Mesenchymal stem cell (in vitro differentiated cells and primary cell): ENCODE measurements around the gene GIGYF1.

Experiments used
- DNase-seq: peaks from one replicate; pipeline ENCODE4 v3.0.0-alpha.2; 2013
- H2AFZ ChIP-seq: one replicate; pipeline ENCODE4 v1.6.1; 2013; ENCODE audit warnings: low read depth, mild to moderate bottlenecking, control low read depth, inconsistent platforms, low read length, moderate library complexity
- H2AK5ac ChIP-seq: 2 replicates; pipeline ENCODE4 v1.6.1; 2013; ENCODE audit warnings: low read length, moderate library complexity, mild to moderate bottlenecking, inconsistent platforms; ENCODE audit not compliant: severe bottlenecking
- H2BK120ac ChIP-seq: one replicate; pipeline ENCODE4 v1.6.1; 2013; ENCODE audit warnings: low read depth, mild to moderate bottlenecking, inconsistent platforms, low read length, moderate library complexity
- H2BK12ac ChIP-seq, 2 experiments: one replicate each; pipeline ENCODE4 v1.6.1; 2013; ENCODE audit warnings: inconsistent platforms in 2 of 2, low read length in 2 of 2, mild to moderate bottlenecking in 2 of 2, moderate library complexity in 2 of 2, control low read depth in 1 of 2
- H2BK15ac ChIP-seq: one replicate; pipeline ENCODE4 v1.6.1; 2013; ENCODE audit warnings: mild to moderate bottlenecking, low read depth, inconsistent platforms; ENCODE audit not compliant: poor library complexity, severe bottlenecking
- H2BK5ac ChIP-seq: 2 replicates; pipeline ENCODE4 v1.6.1; 2013; ENCODE audit warnings: low read depth, mild to moderate bottlenecking, low read length, control low read depth, inconsistent platforms; ENCODE audit not compliant: poor library complexity, severe bottlenecking
- H3K14ac ChIP-seq, 2 experiments: one replicate each; pipeline ENCODE4 v1.6.1; 2013; ENCODE audit warnings: inconsistent platforms in 2 of 2, low read length in 2 of 2, control low read depth in 1 of 2, mild to moderate bottlenecking in 1 of 2, moderate library complexity in 1 of 2
- H3K18ac ChIP-seq, 2 experiments: one replicate each; pipeline ENCODE4 v1.6.1; 2013; ENCODE audit warnings: inconsistent platforms in 2 of 2, low read length in 2 of 2, control low read depth in 1 of 2, low read depth in 1 of 2, mild to moderate bottlenecking in 1 of 2
- H3K23ac ChIP-seq, 2 experiments: one replicate each; pipeline ENCODE4 v1.6.1; 2013; ENCODE audit warnings: inconsistent platforms in 2 of 2, low read length in 2 of 2, mild to moderate bottlenecking in 2 of 2, moderate library complexity in 2 of 2, control low read depth in 1 of 2
- H3K27ac ChIP-seq: 2 replicates; pipeline ENCODE4 v1.5.1; 2013; ENCODE audit warnings: mild to moderate bottlenecking, moderate library complexity, low read length, control low read depth, inconsistent platforms; ENCODE audit not compliant: poor library complexity, severe bottlenecking
- H3K27me3 ChIP-seq, 2 experiments: 2 replicates each; pipeline versions ENCODE4 v1.6.1 to v1.7.0; 2013; ENCODE audit warnings: low read length in 2 of 2, mild to moderate bottlenecking in 2 of 2, moderate library complexity in 2 of 2, control low read depth in 1 of 2, inconsistent platforms in 1 of 2; ENCODE audit not compliant: control insufficient read depth in 1 of 2, insufficient read depth in 1 of 2
- H3K36me3 ChIP-seq, 2 experiments: 2 replicates each; pipeline versions ENCODE4 v1.6.1 to v1.7.0; 2013; ENCODE audit warnings: low read length in 2 of 2, control low read depth in 1 of 2, inconsistent platforms in 1 of 2, low read depth in 1 of 2, mild to moderate bottlenecking in 1 of 2; ENCODE audit not compliant: insufficient read depth in 2 of 2, control insufficient read depth in 1 of 2
- H3K4ac ChIP-seq, 2 experiments: one replicate each; pipeline ENCODE4 v1.6.1; 2013; ENCODE audit warnings: inconsistent platforms in 2 of 2, low read length in 2 of 2, mild to moderate bottlenecking in 2 of 2, moderate library complexity in 2 of 2, control low read depth in 1 of 2, low read depth in 1 of 2
- H3K4me1 ChIP-seq: 2 replicates; pipeline ENCODE4 v1.6.1; 2013; ENCODE audit warnings: low read depth, low read length, control low read depth; ENCODE audit not compliant: control insufficient read depth, insufficient read depth
- H3K4me2 ChIP-seq: 2 replicates; pipeline ENCODE4 v1.6.1; 2013; ENCODE audit warnings: low read length, mild to moderate bottlenecking, inconsistent platforms; ENCODE audit not compliant: poor library complexity, severe bottlenecking
- H3K4me3 ChIP-seq, 2 experiments: 2 replicates each; pipeline versions ENCODE4 v1.5.1 to v1.7.0; 2013; ENCODE audit warnings: low read length in 2 of 2, mild to moderate bottlenecking in 2 of 2, control low read depth in 1 of 2, low read depth in 1 of 2; ENCODE audit not compliant: insufficient read depth in 1 of 2
- H3K79me1 ChIP-seq: replicated peaks from 2 replicates; pipeline ENCODE4 v1.6.1; 2013; ENCODE audit warnings: mild to moderate bottlenecking, control low read depth, low read length, inconsistent platforms; ENCODE audit not compliant: poor library complexity, severe bottlenecking
- H3K9ac ChIP-seq: 2 replicates; pipeline ENCODE4 v1.7.0; 2013; ENCODE audit warnings: mild to moderate bottlenecking, low read length, moderate library complexity
- H3K9me3 ChIP-seq: 2 replicates; pipeline ENCODE4 v1.7.0; 2013; ENCODE audit warnings: mild to moderate bottlenecking, low read length; ENCODE audit not compliant: control insufficient read depth
- H4K8ac ChIP-seq: one replicate; pipeline ENCODE4 v1.6.1; 2013; ENCODE audit warnings: inconsistent platforms, mild to moderate bottlenecking, low read length, moderate library complexity
- H4K91ac ChIP-seq: one replicate; pipeline ENCODE4 v1.6.1; 2013; ENCODE audit warnings: mild to moderate bottlenecking, low read length, inconsistent platforms
- WGBS: methylation state at CpG from one replicate; pipeline ENCODE4 v1.1.7; 2013; ENCODE audit warnings: mixed read lengths; 5-methylcytosine and 5-hydroxymethylcytosine counted together

The GIGYF1 gene

DNA sequence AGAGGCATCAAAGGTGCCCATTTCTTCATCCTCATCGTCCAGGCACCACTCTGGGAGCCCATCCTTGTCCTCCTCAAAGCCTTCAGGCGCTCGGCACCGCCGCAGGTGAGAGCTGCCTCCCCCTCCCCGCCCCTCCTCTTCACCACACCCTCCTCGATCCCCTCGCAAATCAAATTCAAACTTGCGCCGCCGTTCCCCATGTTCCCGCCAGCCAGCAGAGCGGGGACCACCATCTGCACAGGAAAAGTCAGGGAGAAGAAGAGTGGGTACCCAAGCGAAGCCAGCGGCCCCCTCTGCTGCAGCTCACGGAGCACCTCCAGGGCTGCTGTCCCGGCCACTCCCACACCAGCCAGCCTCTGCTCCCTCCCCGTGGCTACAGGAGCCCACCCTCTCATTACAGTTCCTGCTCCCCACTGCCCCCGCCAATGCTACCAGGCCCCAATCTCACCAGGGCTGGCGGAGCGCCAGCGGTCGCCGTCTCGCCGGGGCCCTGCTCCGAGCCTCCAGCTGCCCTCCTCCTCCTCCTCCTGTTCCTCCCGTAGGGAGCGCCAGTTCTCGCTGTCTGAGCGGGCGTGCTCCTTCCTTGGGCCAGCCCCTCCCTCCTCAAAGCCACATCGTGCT, 7.7 kb downstream of the GIGYF1 start:
- no peak overlapping the region for H2AFZ ChIP-seq
- H4K8ac ChIP-seq: no peak overlapping the region
- H3K4ac ChIP-seq: no peak overlapping the region
- H3K14ac ChIP-seq: no peak overlapping the region
- 96% methylated on average over 33 of the region's 33 CpGs for WGBS
- H3K27ac ChIP-seq: no peak overlapping the region
- no peak overlapping the region for H3K4me2 ChIP-seq
- H2BK12ac ChIP-seq: no peak overlapping the region
- no peak for DNase-seq
- H3K18ac ChIP-seq: no peak overlapping the region
- no peak overlapping the region for H2AK5ac ChIP-seq
- H3K36me3 ChIP-seq: peaks cover 76 to 90% of the 10 kb centered on the region in 2 experiments
- peaks cover 28% of the 10 kb centered on the region for H3K4me1 ChIP-seq
- peaks cover 39% of the 10 kb centered on the region for H3K79me1 ChIP-seq
- H3K4me3 ChIP-seq: no peak overlapping the region
- H3K9me3 ChIP-seq: no peaks in the 10 kb centered on the region
- no peak overlapping the region for H2BK5ac ChIP-seq
- no peak overlapping the region for H2BK15ac ChIP-seq
- H2BK120ac ChIP-seq: no peak overlapping the region
- H3K27me3 ChIP-seq: no peaks in the 10 kb centered on the region
- no peak overlapping the region for H3K23ac ChIP-seq
- no peak overlapping the region for H3K9ac ChIP-seq
- H4K91ac ChIP-seq: no peak overlapping the region

DNA sequence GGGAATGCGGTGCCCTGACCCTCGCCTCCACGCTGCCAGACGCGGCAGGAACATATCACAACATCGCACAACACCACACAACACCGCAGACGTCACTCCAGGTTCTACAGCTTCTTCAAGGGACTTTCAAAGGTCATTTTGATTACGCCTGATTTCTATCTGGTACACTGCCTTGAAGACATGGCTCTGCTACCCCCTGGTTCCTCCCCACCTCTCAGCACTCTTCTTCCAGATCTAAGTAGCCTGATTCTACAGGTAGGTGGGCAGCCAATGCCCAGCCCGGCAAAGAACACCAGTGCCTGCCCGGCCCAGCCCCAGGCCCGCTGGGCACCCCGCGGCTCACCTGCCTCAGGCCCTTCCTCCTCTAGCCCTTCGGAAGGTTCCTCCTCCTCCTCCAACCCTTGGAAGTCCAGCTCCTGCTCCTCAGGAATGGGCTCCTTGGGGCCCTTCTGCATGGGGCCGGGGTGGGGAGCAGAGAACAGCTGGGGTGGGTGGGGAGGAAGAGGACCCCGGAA, 8.4 kb downstream of the GIGYF1 start:
- H2AFZ ChIP-seq: no peak overlapping the region
- no peaks in the 10 kb centered on the region for H3K27me3 ChIP-seq
- peaks cover 82 to 89% of the 10 kb centered on the region in 2 experiments for H3K36me3 ChIP-seq
- DNase-seq: no peak
- peaks cover 25% of the 10 kb centered on the region for H3K4me1 ChIP-seq
- no peak overlapping the region for H3K18ac ChIP-seq
- no peak overlapping the region for H2BK5ac ChIP-seq
- H3K4me3 ChIP-seq: no peak overlapping the region
- H2BK120ac ChIP-seq: no peak overlapping the region
- no peak overlapping the region for H3K4ac ChIP-seq
- H3K14ac ChIP-seq: no peak overlapping the region
- H3K79me1 ChIP-seq: peaks cover 36% of the 10 kb centered on the region
- H4K8ac ChIP-seq: no peak overlapping the region
- H2AK5ac ChIP-seq: no peak overlapping the region
- H3K23ac ChIP-seq: no peak overlapping the region
- no peak overlapping the region for H3K9ac ChIP-seq
- no peak overlapping the region for H3K27ac ChIP-seq
- H3K9me3 ChIP-seq: no peaks in the 10 kb centered on the region
- no peak overlapping the region for H4K91ac ChIP-seq
- H2BK15ac ChIP-seq: no peak overlapping the region
- no peak overlapping the region for H2BK12ac ChIP-seq
- H3K4me2 ChIP-seq: no peak overlapping the region
- 92% methylated on average over 12 of the region's 17 CpGs for WGBS

DNA sequence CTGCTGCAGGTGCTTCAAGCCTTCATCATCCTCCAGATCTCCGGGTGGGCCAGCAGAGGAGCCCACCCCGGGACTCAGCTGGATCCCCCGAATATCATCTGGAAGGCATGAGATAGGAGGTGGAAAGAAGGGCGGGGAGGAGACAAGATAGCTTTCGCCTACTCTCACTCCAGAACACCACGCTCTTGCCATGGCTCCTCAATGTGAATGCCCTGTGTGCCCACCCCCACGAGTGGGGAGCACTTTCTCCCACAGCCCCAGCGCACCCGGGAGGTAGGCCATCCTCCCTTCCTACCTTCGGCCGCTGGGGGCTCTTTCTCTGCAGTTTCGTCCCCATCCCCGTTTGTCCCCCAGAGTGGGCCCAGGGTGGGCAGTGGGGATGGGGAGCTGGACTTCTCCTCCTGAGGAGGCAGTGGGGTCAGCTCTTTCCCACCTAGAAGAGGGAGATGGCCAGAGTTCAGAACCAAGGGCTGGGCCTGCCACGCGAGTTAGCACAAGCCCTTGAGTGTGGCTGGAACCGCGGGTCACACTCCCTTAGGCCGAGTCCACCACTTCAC, 8.9 kb downstream of the GIGYF1 start:
- H3K14ac ChIP-seq: no peak overlapping the region
- no peak overlapping the region for H3K4me3 ChIP-seq
- H3K4me1 ChIP-seq: peaks cover 25% of the 10 kb centered on the region
- H2AK5ac ChIP-seq: no peak overlapping the region
- no peaks in the 10 kb centered on the region for H3K27me3 ChIP-seq
- H3K79me1 ChIP-seq: peaks cover 35% of the 10 kb centered on the region
- no peak overlapping the region for H3K9ac ChIP-seq
- no peaks in the 10 kb centered on the region for H3K9me3 ChIP-seq
- H2BK12ac ChIP-seq: no peak overlapping the region
- H3K18ac ChIP-seq: no peak overlapping the region
- peaks cover 85 to 94% of the 10 kb centered on the region in 2 experiments for H3K36me3 ChIP-seq
- H3K4me2 ChIP-seq: no peak overlapping the region
- H2BK5ac ChIP-seq: no peak overlapping the region
- H2BK15ac ChIP-seq: no peak overlapping the region
- H2AFZ ChIP-seq: no peak overlapping the region
- no peak overlapping the region for H4K91ac ChIP-seq
- H3K4ac ChIP-seq: no peak overlapping the region
- H4K8ac ChIP-seq: no peak overlapping the region
- H3K23ac ChIP-seq: no peak overlapping the region
- no peak overlapping the region for H2BK120ac ChIP-seq
- 92% methylated on average over 17 of the region's 18 CpGs for WGBS
- no peak overlapping the region for H3K27ac ChIP-seq
- DNase-seq: no peak

DNA sequence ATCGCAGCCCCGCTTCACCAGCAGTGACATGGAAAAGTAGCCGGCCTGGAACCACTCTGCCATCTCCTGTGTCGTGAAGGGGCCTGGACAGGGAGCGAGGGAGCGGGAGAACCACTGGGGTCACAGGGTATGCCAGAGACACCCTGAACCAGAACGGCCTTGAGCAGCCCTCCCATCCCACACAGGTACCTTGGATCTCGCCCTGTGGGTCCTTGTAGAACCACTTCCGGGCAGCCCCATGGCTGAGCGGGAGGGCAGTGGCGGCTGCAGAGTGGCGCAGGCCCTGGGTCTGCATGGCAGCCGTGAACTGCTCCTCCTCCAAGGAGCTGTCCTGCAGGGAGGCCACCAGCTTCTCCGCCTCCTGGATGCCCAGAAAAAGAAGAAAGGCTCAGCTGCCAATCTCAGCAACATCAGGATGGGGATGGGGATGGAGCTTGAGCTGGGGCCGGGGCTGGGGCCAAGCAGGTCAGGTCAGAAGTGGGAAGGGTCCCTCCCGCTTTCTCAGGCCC, 9.5 kb downstream of the GIGYF1 start:
- H2AK5ac ChIP-seq: no peak overlapping the region
- 93% methylated on average over 15 of the region's 16 CpGs for WGBS

More for the DNA sequence above, 9.5 kb downstream of the GIGYF1 start:
- no peak overlapping the region for H3K14ac ChIP-seq
- no peak overlapping the region for H4K91ac ChIP-seq
- peaks cover 35% of the 10 kb centered on the region for H3K79me1 ChIP-seq
- H3K23ac ChIP-seq: no peak overlapping the region
- no peak overlapping the region for H4K8ac ChIP-seq
- no peak overlapping the region for H3K4me3 ChIP-seq
- H3K36me3 ChIP-seq: peaks cover 89 to 97% of the 10 kb centered on the region in 2 experiments
- H3K18ac ChIP-seq: no peak overlapping the region
- H2AFZ ChIP-seq: no peak overlapping the region
- no peaks in the 10 kb centered on the region for H3K9me3 ChIP-seq
- H3K27ac ChIP-seq: no peak overlapping the region
- no peak overlapping the region for H3K9ac ChIP-seq
- no peak overlapping the region for H3K4me2 ChIP-seq
- no peak overlapping the region for H2BK120ac ChIP-seq
- no peak overlapping the region for H3K4ac ChIP-seq
- H3K4me1 ChIP-seq: peaks cover 25% of the 10 kb centered on the region
- no peak overlapping the region for H2BK12ac ChIP-seq
- H2BK5ac ChIP-seq: no peak overlapping the region
- no peak overlapping the region for H2BK15ac ChIP-seq
- no peaks in the 10 kb centered on the region for H3K27me3 ChIP-seq
- no peak for DNase-seq
